Effector CD4-positive, alpha-beta T cell (primary cell): Measurements from ENCODE around the gene SGPP2.
"Not testable (repeated sequence)": the region's sequence is repeated elsewhere in the genome, so short reads cannot be mapped to it uniquely, and the experiment has no call there.

ENCODE experiments used
- DNase-seq: peaks from one replicate; pipeline ENCODE4 v3.0.0-alpha.2; 2020

Gene SGPP2

GRCh38 chr2:222430071-222430470, 5.7 kb downstream of the SGPP2 start:
- DNase-seq = no peak

- no peak for DNase-seq
Observed at GRCh38 chr2:222430681-222431080, 6.3 kb downstream of the SGPP2 start.

DNA sequence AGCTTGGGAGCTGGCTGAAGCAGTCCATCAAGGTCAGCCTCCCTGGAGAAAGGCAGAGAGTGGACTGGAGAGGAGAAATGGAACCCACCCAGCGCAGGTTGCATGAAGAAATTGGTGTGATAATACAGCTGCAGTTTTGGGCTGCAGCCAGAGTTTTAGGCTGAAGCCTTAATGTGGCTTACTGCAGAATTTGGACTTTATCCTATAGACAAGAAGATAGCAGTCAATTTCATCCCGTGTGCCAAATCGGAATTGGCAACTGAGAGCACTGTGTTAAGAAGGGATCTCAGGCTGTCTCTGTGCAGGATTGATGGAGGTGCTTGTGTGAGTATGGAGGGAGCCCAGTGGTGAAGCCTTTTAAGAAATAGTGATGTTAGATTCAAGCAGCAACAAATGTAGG, 7.5 kb downstream of the SGPP2 start:
- DNase-seq = no peak

- DNase-seq = no peak
Observed at GRCh38 chr2:222433332-222434173, 9.2 kb downstream of the SGPP2 start.

DNA sequence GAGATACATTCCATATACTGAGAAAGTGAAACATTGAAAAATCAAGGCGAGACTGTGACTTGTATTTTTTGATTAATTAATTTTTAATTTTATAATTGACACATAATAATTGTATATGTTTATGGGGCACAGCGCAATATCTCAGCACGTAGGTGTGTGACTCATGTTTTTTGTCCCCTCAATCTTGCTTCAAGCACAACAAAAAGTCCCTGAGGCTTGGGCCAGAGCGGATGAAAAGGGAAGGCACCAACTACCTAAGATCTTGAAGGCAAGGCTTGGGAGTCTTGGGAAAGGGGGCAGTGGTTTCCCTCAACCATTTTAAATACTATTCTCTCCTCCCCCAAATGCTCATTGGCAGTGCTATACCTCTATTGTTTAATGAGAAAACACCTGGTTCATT, 9.9 kb downstream of the SGPP2 start:
- DNase-seq = no peak

- not testable (repeated sequence) for DNase-seq
Observed at GRCh38 chr2:222435400-222436039, 11.2 kb downstream of the SGPP2 start.

GRCh38 chr2:222436040-222436413, 11.7 kb downstream of the SGPP2 start:
- no peak for DNase-seq

DNA sequence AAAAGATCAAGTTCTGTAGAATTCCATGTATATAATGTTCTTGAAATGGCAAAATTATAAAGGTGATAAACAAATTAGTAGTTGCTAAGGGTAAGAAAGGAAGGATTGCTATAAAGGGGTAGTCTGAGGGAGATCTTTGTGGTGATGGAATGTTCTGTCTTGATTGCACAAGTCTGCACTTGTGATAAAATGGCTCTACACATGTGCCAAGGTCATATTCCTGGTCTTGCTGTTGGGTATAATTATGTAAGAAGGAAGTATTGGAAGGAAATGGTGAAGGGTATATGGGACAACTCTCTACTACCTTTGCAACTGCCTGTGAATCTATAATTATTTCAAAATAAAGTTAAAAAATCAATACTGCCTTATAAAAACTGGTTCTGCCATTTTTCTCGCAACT, 15.3 kb downstream of the SGPP2 start:
- no peak for DNase-seq

DNA sequence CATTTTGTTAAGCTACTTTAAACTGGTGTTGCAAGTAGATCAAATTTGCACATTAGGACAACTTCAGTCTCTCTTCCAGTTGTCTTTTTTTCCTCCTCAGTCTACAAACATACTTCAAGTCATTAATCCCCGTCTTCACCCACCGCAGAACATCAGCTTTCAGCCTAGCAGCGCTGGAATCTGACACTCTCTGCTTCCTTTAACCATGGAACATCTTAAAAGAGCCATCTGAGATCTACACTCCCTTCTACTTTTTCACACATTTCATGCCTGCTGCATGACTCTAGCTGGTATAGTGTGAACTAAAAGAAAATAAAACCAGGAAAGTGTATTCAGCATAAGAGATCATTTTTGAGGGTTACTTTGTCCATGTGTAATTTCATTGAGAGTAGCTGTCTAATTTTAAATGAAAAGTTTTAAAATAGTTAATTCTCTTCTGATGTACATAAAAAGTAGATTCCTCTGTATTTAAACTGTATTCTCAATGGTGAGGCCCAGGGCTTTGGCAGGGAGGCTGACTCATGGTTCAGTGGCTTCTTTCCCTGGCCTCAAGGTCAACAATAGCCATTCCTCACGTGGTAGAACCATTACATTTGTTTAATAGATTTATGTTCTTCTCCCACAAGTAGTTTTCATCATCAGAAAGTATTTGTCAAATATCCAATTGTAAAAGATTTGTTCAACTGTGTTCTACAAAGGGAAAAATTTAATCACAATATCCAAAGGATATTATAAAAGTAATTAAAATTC, 16.5 kb downstream of the SGPP2 start:
- DNase-seq = no peak

GRCh38 chr2:222442665-222443064, 18.3 kb downstream of the SGPP2 start:
- no peak for DNase-seq

DNA sequence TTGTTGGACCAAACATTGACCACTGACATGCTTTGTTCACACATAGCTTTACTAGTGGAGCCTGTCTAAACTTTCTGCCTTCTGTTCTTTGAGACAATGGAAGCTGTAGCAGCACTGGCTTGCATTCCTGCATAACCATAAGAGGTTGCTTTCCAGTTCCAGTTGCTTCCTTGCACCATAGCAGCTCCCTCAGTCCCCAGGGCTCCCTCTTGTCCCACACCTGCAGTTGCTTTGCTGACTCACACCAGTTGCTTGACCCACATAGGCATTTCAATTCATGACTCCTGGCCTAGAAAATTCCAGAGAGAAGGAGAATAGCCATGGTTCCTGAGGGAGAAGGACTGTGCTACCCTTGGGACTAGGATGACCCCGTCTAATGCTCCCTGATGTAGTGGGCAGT, 20.9 kb downstream of the SGPP2 start:
- no peak for DNase-seq

DNA sequence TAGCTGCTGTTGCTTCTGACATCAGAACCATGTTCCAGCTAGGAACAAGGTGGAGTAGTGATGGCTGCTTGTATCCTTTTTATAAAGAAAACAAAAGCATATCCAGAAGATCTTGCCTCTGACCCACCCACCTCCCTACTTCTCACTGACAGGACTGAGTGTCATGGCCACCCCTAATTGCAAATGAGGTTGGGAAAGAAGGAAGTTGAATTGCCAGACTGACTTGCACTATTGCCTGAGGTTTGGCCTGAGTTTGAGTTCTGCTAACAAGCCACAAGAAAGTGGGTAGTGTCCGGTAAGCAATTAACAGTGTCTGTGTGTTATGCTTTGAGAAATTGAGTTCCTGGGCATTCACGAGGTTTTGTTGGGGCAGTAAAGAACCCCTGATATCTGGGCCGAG, 22.8 kb downstream of the SGPP2 start:
- no peak for DNase-seq

- no peak for DNase-seq
Observed at GRCh38 chr2:222448748-222449181, 24.4 kb downstream of the SGPP2 start.

DNA sequence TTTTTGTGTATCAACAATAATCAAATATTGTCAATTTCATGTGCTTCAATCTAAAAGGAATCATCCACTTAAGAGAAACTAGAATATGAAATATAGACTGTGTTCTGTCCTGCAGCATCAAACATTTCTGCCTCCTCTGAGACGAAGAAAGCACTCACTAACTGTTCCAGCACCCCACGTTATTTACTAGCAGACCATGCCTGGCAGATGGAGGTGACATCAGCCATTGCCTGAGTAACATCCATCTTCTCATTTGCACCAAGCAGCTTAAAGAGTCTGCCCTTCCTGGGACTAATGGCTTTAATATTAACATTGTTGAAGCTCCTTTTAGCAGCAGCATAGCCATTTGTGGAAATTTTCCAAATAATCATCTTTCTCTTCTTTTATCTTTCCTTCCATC, 25.7 kb downstream of the SGPP2 start:
- DNase-seq = no peak

DNA sequence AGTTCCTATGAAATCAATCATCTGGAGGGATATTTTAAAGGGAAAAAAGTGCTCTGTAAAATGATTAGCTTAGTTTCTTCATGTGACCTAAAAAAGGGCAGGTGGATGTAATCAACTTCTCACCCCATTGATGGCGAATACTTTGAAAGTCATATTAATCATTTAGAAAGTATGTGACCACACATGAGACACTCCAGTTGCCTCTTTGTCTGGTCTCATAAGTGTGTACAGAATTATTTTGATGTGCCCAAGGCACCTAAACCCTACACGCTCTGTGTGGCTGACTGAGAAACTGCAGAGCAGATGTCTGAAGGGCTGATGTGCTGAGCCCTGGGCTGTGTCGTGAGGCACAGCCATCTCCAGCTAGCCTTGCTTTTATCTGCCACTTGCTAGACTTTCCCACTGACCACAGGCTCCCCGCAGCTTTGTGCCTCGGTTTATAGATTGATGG, 26.9 kb downstream of the SGPP2 start:
- no peak for DNase-seq

DNA sequence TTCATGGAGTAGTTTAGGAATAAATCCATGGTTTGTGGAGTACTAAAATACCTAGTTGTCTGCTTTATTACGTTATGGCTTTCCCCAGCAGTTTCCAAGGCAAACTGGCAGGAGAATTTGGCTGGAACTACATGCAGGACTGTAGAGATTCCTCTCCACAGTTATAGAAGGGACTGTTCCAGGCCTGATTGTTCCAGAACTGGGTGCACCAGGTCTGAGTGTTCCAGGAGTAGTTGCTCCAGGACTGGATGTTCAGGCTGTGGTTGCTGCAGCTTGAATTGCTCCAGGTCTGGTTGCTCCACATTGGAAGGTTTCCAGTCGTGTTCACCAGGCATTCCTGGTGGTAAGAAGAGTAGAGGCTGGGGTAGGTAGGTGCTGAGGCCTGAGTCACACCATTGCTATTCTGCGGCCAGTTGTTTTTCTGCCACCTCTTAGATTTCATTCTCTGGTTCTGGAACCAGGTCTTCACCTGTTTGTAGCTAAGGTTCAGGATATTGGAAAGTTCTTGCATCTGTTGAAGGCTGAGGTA, 28.1 kb downstream of the SGPP2 start:
- DNase-seq = no peak

- DNase-seq = no peak
Observed at GRCh38 chr2:222456479-222457077, 32.2 kb downstream of the SGPP2 start.

- DNase-seq = no peak
Observed at GRCh38 chr2:222459983-222460382, 35.6 kb downstream of the SGPP2 start.

DNA sequence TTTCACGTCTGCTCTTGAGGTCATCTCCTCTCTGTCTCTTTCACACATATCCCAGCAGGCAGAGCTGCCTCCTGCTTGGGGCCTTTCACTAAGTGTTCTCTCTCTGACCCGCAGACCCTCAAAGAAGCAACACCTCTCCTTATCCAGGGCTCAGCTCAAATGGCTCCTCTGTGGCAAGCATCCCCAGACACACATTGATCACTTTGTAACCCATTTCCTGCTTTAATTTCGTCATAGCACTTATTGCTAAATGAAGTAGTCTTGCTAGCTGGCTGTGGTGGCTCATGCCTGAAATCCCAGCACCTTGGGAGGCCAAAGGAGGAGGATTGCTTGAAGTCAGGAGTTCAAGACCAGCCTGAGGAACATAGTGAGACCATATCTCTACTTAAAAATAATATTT, 41.4 kb downstream of the SGPP2 start:
- no peak for DNase-seq

DNA sequence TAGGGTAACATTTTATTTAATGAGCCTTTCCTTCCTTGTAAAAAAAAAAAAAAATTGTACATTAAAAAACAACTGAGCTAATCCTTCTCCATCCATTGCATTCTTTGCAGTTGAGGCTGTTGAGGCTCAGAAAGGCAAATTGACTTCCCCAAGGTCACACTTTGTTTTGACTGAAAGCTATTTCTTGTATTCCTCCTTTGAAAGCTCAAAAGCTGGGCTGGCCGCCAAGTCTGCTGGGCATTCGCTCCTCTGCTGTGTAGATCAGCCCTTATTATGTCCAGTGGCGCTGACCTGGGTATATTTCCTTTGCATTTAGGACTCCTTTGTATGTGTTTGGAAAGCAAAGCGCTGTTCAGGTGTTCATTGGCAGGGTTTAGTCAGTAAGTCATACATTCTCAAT, 44.0 kb downstream of the SGPP2 start:
- no peak for DNase-seq

DNA sequence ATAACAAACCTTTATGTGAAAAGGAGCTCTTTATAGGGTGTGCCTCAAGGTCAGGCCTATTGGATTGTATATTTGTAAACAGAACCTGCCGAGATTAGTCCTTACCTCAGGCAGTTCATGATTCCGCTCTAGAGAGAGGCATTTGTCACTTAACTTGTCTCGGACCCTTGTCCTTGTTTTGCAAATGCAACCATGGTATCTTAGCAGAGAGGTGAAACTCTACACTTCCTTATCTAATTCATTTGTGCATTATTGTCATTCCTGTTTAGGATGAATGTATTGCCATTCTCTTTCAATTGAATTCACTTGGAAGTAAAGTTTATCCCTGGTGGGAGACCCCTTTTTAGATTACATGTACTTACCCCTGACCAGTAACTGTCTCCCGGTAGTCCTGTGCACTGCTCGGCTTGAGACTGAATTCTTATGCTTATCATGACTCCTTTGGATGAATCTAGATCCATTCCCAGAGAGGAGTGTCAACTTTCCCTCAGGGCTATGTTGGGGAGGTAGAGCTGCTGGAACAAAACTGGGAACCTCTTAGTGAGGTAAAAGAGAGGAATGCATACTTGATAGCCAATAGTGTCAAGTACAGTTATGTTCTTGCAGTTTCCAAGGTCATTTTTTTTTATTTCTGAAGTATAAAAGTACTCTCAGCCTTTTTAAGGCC, 46.6 kb downstream of the SGPP2 start:
- no peak for DNase-seq

DNA sequence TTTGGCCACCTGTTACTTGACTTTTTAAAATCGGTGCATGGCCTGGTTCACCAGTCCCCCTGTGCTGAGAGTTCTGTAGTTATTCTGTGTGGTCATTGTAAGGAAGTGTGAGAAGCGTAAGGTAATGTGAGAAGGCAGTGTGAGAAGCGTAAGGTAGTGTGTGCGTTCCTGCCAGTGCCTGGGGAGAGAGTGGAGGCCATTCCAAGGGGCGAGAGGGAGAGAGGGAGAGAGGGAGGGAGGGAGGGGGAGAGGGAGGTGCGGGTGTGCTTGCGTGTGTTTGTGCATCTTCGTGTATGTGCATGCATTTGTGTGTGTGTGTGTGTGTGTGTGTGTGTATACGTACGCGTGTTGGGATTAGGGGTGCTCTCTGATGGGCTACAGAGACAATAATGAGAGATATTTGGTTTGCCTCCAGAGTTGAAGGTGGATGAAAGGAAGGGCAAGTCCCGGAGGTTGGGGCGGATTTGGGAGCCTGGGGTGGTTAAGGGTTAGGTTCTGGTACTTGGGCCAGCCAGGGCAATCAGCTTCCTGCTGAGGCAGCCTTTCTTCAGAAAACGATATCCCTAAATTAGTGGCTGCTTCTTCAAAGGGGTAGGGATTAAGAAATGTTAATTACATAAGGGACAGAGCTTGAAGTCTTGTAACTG, 53.7 kb downstream of the SGPP2 start:
- no peak for DNase-seq
